GM06990 (cell line): ENCODE data around the gene CBLN2.

Experiments
- DNase-seq: peaks from one replicate; pipeline ENCODE4 v3.0.0-alpha.2; 2011; ENCODE audit not compliant: insufficient read length; ENCODE audit errors: extremely low read depth
- H3K27me3 ChIP-seq: replicated peaks from 2 replicates; pipeline ENCODE4 v1.6.0; 2011; ENCODE audit warnings: low read length; ENCODE audit not compliant: control insufficient read depth, insufficient read depth
- H3K36me3 ChIP-seq: 2 replicates; pipeline ENCODE4 v1.5.1; 2011; ENCODE audit warnings: low read length; ENCODE audit not compliant: control insufficient read depth, insufficient read depth
- H3K4me3 ChIP-seq: replicated peaks from 2 replicates; pipeline ENCODE4 v1.5.1; 2011; ENCODE audit warnings: low read depth, mild to moderate bottlenecking, control low read depth, low read length
- TF ChIP-seq, protein P1 (sequence below): IDR thresholded peaks from 2 replicates; pipeline ENCODE4 v1.5.1; 2011; ENCODE audit warnings: low read length, control low read depth, mild to moderate bottlenecking, inconsistent platforms; ENCODE audit not compliant: insufficient read depth, poor library complexity, severe bottlenecking

CBLN2 gene

GRCh38 chr18:72566290-72566689, 22.1 kb upstream of the CBLN2 start:
- DNase-seq: no peak
- TF ChIP-seq, protein P1, sequence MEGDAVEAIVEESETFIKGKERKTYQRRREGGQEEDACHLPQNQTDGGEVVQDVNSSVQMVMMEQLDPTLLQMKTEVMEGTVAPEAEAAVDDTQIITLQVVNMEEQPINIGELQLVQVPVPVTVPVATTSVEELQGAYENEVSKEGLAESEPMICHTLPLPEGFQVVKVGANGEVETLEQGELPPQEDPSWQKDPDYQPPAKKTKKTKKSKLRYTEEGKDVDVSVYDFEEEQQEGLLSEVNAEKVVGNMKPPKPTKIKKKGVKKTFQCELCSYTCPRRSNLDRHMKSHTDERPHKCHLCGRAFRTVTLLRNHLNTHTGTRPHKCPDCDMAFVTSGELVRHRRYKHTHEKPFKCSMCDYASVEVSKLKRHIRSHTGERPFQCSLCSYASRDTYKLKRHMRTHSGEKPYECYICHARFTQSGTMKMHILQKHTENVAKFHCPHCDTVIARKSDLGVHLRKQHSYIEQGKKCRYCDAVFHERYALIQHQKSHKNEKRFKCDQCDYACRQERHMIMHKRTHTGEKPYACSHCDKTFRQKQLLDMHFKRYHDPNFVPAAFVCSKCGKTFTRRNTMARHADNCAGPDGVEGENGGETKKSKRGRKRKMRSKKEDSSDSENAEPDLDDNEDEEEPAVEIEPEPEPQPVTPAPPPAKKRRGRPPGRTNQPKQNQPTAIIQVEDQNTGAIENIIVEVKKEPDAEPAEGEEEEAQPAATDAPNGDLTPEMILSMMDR: no peak
- H3K27me3 ChIP-seq: no peaks in the 10 kb centered on the region

GRCh38 chr18:72555968-72556367, 11.8 kb upstream of the CBLN2 start:
- no peaks in the 10 kb centered on the region for H3K27me3 ChIP-seq
- TF ChIP-seq, protein P1: no peak
- DNase-seq: no peak
- H3K36me3 ChIP-seq: no peaks in the 10 kb centered on the region
- no peak overlapping the region for H3K4me3 ChIP-seq

More at GRCh38 chr18:72566290-72566689, 22.1 kb upstream of the CBLN2 start:
- Histone ChIP-seq H3K4me3 (no peak overlapping the region), H3K36me3 (no peaks in the 10 kb centered on the region)

- no peaks in the 10 kb centered on the region for H3K27me3 ChIP-seq
- DNase-seq: no peak
- no peaks in the 10 kb centered on the region for H3K36me3 ChIP-seq
- TF ChIP-seq, protein P1: no peak
- H3K4me3 ChIP-seq: no peak overlapping the region
These were observed 11.0 kb upstream of the CBLN2 start for GRCh38 chr18:72555101-72555500.

- Histone ChIP-seq H3K27me3 (no peaks in the 10 kb centered on the region), H3K4me3 (no peak overlapping the region)
- TF ChIP-seq, protein P1: no peak
These were observed 636 bp downstream of the CBLN2 start for GRCh38 chr18:72543357-72544055.

GRCh38 chr18:72542984-72543356, 1.2 kb downstream of the CBLN2 start:
- DNase-seq: peak; percentile 1
- H3K4me3 ChIP-seq: no peak overlapping the region
- TF ChIP-seq, protein P1: no peak

More at GRCh38 chr18:72543357-72544055, 636 bp downstream of the CBLN2 start:
- H3K36me3 ChIP-seq: no peaks in the 10 kb centered on the region
- DNase-seq: peak; percentile 1

More at GRCh38 chr18:72542984-72543356, 1.2 kb downstream of the CBLN2 start:
- Histone ChIP-seq H3K27me3 (no peaks in the 10 kb centered on the region), H3K36me3 (no peaks in the 10 kb centered on the region)
